K562 (cell line): ENCODE results near the gene COL23A1. TPM values are rescaled to one million over a fixed set of nuclear protein-coding genes. Genes with fewer than 3 reads are reported as not detected.

Experiments
- BCOR ChIP-seq: fragments of 450-650 bp; IDR thresholded peaks from 2 replicates; pipeline ENCODE4 v1.6.1; 2016
- C11orf30 ChIP-seq: fragments of 450-650 bp; IDR thresholded peaks from 2 replicates; pipeline ENCODE4 v1.6.1; 2016; ENCODE audit warnings: low read depth, mild to moderate bottlenecking
- CC2D1A ChIP-seq: fragments of 450-650 bp; IDR thresholded peaks from 2 replicates; pipeline ENCODE4 v1.6.1; 2017; ENCODE audit warnings: mild to moderate bottlenecking
- CXXC5 ChIP-seq: fragments of 250-450 bp; sonication (Bioruptor Pico); IDR thresholded peaks from 2 replicates; pipeline ENCODE4 v1.8.0; 2022; ENCODE audit warnings: inconsistent platforms, mild to moderate bottlenecking, moderate library complexity
- FOS ChIP-seq: IDR thresholded peaks from 3 replicates; pipeline ENCODE4 v1.6.1; 2011; ENCODE audit not compliant: insufficient read length; ENCODE audit errors: extremely low read depth
- ID3 ChIP-seq, 2 experiments: fragments of 250-450 bp in 1 of 2; fragments of 450-650 bp in 1 of 2; sonication (Bioruptor Pico) in 1 of 2; IDR thresholded peaks; 2 replicates each; pipeline versions ENCODE4 v1.6.1 to v1.8.0; 2016 to 2021; ENCODE audit warnings: mild to moderate bottlenecking in 2 of 2, moderate library complexity in 2 of 2, missing compliant biosample characterization in 1 of 2, missing genetic modification characterization in 1 of 2
- KAT7 ChIP-seq: sonication (generic); formaldehyde crosslinking; IDR thresholded peaks from 2 replicates; pipeline ENCODE4 v1.8.0; 2022; ENCODE audit warnings: missing genetic modification reagents, mild to moderate bottlenecking, borderline replicate concordance
- LARP7 ChIP-seq: fragments of 450-650 bp; IDR thresholded peaks from 2 replicates; pipeline ENCODE4 v1.6.1; 2016
- LEF1 ChIP-seq: fragments of 450-650 bp; IDR thresholded peaks from 2 replicates; pipeline ENCODE4 v1.6.1; 2016; ENCODE audit warnings: mild to moderate bottlenecking
- MAFF ChIP-seq: IDR thresholded peaks from 2 replicates; pipeline ENCODE4 v1.6.1; 2012; ENCODE audit warnings: low read length, improper control_type of control experiment
- MAZ ChIP-seq, 2 experiments: fragments of 450-650 bp in 1 of 2; sonication (generic) in 1 of 2; formaldehyde crosslinking; IDR thresholded peaks in 1 of 2; conservative IDR thresholded peaks in 1 of 2; 2 replicates each; pipeline versions ENCODE4 v1.4.0 to v1.5.0; 2020; ENCODE audit warnings: mild to moderate bottlenecking in 1 of 2, missing genetic modification reagents in 1 of 2
- MTF1 ChIP-seq: fragments of 250-450 bp; sonication (Bioruptor Pico); IDR thresholded peaks from 2 replicates; pipeline ENCODE4 v1.9.0; 2021; ENCODE audit warnings: moderate library complexity, mild to moderate bottlenecking, inconsistent platforms, borderline replicate concordance
- NR4A1 ChIP-seq, 2 experiments: fragments of 250-450 bp in 1 of 2; fragments of 450-650 bp in 1 of 2; sonication (Bioruptor Pico) in 1 of 2; IDR thresholded peaks; 2 replicates each; pipeline versions ENCODE4 v1.4.0 to v1.6.1; 2016 to 2020; ENCODE audit warnings: mild to moderate bottlenecking in 2 of 2, missing compliant biosample characterization in 1 of 2, missing genetic modification characterization in 1 of 2, moderate library complexity in 1 of 2
- SMARCC2 ChIP-seq: fragments of 450-650 bp; IDR thresholded peaks from 2 replicates; pipeline ENCODE4 v1.6.1; 2017; ENCODE audit warnings: antibody characterized with exemption, moderate library complexity, mild to moderate bottlenecking, low read depth
- ZNF316 ChIP-seq: fragments of 450-650 bp; IDR thresholded peaks from 2 replicates; pipeline ENCODE4 v1.6.1; 2016
- ZNF41 ChIP-seq: fragments of 250-450 bp; sonication (Bioruptor Pico); conservative IDR thresholded peaks from 2 replicates; pipeline ENCODE4 v1.4.0; 2020; ENCODE audit warnings: mild to moderate bottlenecking
- ZNF592 ChIP-seq: fragments of 450-650 bp; IDR thresholded peaks from 2 replicates; pipeline ENCODE4 v1.6.1; 2017; ENCODE audit warnings: antibody characterized with exemption, mild to moderate bottlenecking
- polyA plus RNA-seq, 8 experiments: library from polyadenylated mRNA; depleted of rRNA in 4 of 8; stranded (reverse) in 5 of 8; unstranded in 3 of 8; fragments of >200 nt; fragmentation: Nextera tagmentation in 2 of 8; fragmentation: Illumina TruSeq in 1 of 8; extraction: Ambion mirVana in 2 of 8; extraction: Trizol in 1 of 8; gene quantifications; 2 replicates each; pipeline versions ENCODE4 v1.2.1 to v1.2.3, GENCODE V29; 2011 to 2014; ENCODE audit warnings: inconsistent platforms in 1 of 8, missing spikeins in 1 of 8
- total RNA-seq, 7 experiments: library from RNA; depleted of rRNA in 6 of 7; stranded (reverse); fragments of >200 nt in 6 of 7; fragmentation: Illumina TruSeq in 2 of 7; extraction: Trizol in 2 of 7; gene quantifications; 2 replicates each; pipeline versions ENCODE4 v1.2.1 to v1.2.3, GENCODE V29; 2011 to 2021; ENCODE audit warnings: low replicate concordance in 1 of 7
- TF ChIP-seq, protein P1 (sequence below): fragments of 450-650 bp; IDR thresholded peaks from 2 replicates; pipeline ENCODE4 v1.6.1; 2016; ENCODE audit warnings: low read depth, mild to moderate bottlenecking, moderate library complexity
- TF ChIP-seq, protein P2 (sequence below): fragments of 150-350 bp; conservative IDR thresholded peaks from 2 replicates; pipeline ENCODE4 v1.6.1; 2014; ENCODE audit warnings: low read length

Gene COL23A1
- total and polyA plus RNA-seq, 9 of the 15 experiments (the other 6 are each of a cell fraction or from before 2014, with no cell fraction given): 0.09 TPM; not detected in 8

GRCh38 chr5:178417391-178417811 is 172.8 kb downstream of the COL23A1 start (continued):
- TF ChIP-seq C11orf30 (peak; percentile 46), LARP7 (no peak), ZNF41 (0 out of 2 replicates have a peak, but pooled peaks have one; percentile 44), KAT7 (CRISPR knock-in tag) (no peak), NR4A1 (CRISPR knock-in tag; IDR thresholded peaks at IDR 0.05) (no peak), NR4A1 (tag; IDR thresholded peaks at IDR 0.05) (peak; percentile 74; the same call in 1 of the 2 replicates), ZNF316 (peak; percentile 34; the same call in 1 of the 2 replicates), CXXC5 (CRISPR knock-in tag) (peak; percentile 53), LEF1 (peak; percentile 72; the same call in 1 of the 2 replicates), MTF1 (CRISPR knock-in tag) (no peak), BCOR (peak; percentile 84), ID3 (CRISPR knock-in tag; IDR thresholded peaks at IDR 0.05) (no peak), ID3 (tag; IDR thresholded peaks at IDR 0.05) (peak; percentile 78), MAFF (peak; percentile 18; the same call in 1 of the 2 replicates), CC2D1A (peak; percentile 62; the same call in 1 of the 2 replicates), MAZ (CRISPR knock-in tag; conservative IDR thresholded peaks at IDR 0.05 in 1 of 2, IDR thresholded peaks at IDR 0.05 in 1 of 2) (peak in 1 of 2 experiments; percentile 57; a peak in 3 of 4 replicates), FOS (no peak), ZNF592 (no peak), SMARCC2 (no peak)
- TF ChIP-seq, protein P1, sequence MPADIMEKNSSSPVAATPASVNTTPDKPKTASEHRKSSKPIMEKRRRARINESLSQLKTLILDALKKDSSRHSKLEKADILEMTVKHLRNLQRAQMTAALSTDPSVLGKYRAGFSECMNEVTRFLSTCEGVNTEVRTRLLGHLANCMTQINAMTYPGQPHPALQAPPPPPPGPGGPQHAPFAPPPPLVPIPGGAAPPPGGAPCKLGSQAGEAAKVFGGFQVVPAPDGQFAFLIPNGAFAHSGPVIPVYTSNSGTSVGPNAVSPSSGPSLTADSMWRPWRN: peak; percentile 92
- TF ChIP-seq, protein P2, sequence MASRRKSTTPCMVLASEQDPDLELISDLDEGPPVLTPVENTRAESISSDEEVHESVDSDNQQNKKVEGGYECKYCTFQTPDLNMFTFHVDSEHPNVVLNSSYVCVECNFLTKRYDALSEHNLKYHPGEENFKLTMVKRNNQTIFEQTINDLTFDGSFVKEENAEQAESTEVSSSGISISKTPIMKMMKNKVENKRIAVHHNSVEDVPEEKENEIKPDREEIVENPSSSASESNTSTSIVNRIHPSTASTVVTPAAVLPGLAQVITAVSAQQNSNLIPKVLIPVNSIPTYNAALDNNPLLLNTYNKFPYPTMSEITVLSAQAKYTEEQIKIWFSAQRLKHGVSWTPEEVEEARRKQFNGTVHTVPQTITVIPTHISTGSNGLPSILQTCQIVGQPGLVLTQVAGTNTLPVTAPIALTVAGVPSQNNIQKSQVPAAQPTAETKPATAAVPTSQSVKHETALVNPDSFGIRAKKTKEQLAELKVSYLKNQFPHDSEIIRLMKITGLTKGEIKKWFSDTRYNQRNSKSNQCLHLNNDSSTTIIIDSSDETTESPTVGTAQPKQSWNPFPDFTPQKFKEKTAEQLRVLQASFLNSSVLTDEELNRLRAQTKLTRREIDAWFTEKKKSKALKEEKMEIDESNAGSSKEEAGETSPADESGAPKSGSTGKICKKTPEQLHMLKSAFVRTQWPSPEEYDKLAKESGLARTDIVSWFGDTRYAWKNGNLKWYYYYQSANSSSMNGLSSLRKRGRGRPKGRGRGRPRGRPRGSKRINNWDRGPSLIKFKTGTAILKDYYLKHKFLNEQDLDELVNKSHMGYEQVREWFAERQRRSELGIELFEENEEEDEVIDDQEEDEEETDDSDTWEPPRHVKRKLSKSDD: no peak
